Fibroblast of peridontal ligament (primary cell): ENCODE results near the gene DCLK2.

Experiments used
- DNase-seq: peaks from one replicate; pipeline ENCODE4 v3.0.0-alpha.2; 2010; ENCODE audit errors: extremely low read depth

DCLK2 gene

DNA sequence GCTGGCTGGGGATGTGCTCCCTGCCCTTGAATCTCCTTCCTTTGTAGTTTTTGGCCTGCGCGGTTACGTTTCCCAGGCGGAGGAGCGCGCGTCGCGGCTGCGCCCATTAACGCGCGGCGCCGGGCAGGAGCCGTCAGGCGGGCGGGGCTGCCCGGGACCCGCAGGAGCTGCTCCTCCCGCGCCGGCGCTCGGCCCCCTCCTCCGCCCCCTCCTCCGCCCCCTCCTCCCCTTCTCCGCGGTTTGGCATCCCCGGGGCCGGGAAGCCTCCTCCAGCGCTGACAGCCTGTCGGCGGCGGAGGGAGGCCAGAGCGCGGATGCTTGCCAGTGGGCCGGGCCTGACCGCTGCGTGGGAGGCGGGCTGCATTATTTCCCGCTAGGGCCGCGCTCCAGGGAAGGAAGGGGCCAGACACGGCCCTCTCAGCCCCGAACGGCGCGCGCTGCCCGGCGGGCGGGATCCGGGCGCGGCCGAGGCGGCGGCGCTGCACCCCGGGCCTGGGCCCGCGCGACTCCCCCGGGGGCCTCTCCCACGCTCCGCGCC lies at the start of gene DCLK2:
DCLK2 (plus strand) TSS at position 405 of the 538 bp plus-strand sequence. CDS start 583 bp downstream, outside the sequence.
- DNase-seq, result peak; percentile 85

DNA sequence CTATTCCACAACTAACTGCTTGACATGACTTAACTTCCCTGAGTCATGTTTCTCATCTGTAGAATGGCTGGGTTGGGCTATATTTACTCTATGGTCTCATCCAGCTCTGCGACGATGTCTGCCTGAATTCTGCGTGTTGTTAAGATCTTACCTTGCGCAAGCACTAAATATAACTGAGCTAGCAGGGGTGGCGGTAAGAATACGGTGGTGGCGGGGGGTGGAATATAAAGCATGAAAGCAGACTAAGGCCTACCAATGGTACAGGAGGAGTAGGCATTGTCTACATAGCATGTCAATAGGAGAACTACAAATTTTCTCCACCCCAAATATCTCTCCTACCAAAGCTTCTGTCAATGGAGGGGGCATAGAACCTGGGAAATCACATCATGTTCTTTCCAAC lies 45.7 kb upstream of the DCLK2 start:
- DNase-seq, result no peak

DNA sequence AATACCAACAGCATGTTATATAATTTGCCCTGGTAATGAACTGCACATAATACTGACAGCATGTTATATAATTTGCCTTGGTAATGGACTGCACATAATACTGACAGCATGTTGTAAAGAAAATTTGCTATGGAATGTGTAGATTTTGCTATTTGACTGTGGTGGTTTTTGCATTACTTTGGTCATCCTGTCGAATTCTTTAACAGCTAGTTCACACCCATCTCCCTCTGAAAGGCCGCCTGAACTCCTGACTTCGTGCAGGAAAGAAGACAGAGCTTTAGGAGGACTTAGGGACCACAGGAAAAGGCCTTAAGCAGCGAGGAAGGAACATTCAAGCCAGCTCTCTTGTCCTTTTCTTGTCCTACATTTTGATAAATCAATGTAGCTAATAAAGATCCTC lies 45.2 kb upstream of the DCLK2 start:
- DNase-seq, result no peak

DNA sequence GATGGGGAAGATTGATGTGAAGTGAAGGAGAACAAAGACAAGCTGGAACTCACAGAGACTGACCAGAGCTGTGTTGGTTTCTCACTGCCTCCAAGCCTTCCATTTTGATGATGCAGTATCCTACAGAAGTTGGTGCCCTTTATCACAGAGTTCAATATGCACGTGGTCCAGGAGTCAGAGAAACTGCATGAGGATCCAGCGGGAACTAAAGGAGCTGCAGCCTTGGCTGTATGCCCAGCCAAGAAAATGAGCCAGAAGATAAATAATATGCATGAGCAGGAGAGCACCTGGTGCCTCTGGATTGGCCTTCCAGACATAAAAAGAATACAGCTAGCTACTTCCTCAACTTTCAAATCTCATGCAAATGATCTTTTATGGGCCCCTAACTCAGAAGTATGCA lies 44.3 kb upstream of the DCLK2 start:
- peak; percentile 34 for DNase-seq

DNA sequence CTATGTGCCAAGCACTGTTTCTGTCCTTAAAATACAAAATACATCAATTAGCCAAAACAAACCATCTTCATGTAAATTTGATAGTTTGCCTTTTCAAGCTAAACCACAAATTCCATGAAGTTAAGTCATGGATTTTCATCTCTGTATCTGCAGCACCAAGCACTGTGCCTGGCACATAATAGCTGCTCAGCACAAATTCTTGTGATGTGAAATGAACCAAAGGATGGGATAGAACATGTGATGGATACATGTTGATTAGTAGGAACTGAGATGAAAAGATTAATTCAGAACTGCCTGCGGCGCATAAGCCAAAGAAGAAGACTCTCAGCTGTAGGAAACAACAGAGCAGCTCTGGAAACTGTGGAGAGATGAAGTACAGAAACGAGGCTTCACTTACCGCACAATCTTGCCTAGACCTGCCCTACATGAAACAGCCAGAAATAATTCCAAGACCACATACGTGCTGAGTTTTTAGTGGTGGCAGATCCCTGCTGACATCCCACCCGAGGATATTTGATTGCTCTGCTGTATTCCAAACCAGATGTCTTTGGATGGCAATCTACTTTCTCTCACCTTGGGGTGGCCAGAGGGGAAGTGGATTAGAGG lies 40.9 kb upstream of the DCLK2 start:
- no peak for DNase-seq

DNA sequence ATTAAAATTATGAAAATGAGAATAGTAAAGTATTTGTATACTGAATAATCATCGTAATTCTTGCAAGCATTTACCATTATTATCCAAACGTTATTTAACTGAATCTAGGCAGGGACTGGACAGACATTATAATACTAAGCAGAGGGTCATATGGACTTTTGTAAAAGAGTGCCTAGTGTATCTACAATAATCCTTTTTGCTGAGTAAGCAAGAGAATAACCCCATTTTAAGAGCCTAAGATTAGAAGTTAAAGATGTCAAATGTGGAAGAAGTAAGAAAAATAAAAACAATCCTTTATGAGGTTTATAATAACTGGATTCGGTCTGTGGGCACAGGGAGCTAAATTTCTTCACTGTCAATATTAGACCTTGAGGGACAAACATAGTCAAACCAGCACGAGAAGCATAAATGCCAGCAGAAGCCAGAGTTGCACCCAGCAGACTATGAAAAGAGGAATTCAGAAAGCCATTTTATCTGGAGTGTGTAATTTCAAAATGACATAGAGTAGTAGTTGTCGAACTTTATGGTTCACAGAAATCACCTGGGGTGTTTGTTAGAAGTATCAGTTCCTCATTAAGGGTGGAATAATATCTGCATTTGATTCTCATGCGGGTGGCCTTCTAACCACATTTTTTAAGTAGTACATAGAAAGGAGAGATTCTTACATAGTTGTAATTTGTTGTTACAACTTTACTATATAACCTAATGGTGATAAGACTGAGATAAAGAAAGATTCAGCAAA lies 39.7 kb upstream of the DCLK2 start:
- DNase-seq, result no peak

DNA sequence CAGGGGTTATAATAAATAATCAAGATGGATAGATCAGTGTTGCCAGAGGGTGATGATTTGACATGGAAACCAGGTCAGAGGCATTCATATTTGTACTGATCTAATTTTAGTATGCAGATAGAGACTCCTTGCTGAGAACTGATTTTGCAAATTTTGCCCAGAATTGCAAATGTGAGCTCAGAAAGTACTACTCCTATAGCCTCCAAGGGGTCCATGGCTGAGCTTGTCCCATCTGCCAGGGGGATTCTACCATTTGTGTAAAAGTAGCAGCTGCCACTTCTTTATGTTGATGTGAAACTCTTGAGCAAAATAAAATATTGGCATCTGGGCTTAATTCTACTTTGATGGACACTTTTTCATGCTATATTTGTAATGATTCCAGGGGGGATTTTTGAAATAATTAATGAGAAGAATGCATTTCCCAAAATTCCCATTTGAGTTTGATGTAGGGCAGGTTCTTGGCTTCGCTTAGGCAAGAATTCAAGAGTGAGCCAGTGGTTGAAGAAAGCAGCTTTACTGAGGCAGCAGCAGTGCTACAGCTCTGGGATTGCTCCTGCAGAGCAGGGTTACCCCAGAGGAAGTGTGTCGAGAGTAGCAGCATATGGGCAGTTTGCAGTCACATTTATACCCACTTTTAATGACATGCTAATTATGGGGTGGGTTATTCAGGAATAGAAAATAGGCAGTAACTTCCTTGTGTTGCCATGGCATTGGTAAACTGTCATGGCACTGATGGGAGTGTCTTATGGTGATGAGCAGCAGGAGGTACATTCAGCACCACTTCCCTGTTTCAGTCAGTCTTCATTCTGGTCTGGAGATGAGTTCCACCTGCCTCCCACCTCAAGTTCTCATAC lies 38.7 kb upstream of the DCLK2 start:
- DNase-seq, result no peak

DNA sequence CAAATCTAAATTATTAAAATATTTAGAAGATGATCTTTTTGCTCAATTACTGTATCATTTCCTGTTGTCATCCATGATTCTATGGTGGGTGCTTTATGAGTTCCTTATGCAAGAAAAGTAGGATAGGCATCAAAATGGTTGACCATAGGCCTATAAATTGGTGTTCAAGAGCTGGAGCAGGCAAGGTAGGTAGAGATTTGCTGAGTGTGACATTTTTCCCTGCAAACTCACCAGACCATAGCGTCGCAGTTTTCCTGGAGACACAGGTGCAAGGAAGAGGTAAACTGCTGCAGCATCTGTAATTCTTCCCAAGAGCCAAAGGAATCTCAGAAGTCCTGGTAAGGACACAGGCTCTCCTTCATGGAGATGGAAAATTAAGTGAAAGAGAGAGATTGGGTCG lies 33.7 kb upstream of the DCLK2 start:
- no peak for DNase-seq

DNA sequence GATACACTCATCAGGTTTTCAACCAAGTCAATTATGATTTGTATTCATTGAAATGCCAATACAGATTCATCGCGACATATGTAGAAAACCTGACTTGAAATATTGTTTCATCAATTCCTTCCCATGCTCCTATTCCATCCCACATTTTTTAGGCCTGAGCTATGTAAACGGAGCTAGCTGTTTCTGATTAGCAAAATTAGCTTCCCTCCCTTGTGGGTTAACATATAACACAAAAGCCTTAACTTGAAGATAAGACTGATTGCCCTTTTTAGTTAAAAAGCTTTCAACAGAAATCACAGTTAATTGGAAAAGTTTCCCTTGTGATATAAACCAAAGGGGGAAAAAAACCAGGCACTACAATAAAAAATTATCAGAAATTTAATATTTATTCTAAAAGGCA lies 32.8 kb upstream of the DCLK2 start:
- peak; percentile 74 for DNase-seq

DNA sequence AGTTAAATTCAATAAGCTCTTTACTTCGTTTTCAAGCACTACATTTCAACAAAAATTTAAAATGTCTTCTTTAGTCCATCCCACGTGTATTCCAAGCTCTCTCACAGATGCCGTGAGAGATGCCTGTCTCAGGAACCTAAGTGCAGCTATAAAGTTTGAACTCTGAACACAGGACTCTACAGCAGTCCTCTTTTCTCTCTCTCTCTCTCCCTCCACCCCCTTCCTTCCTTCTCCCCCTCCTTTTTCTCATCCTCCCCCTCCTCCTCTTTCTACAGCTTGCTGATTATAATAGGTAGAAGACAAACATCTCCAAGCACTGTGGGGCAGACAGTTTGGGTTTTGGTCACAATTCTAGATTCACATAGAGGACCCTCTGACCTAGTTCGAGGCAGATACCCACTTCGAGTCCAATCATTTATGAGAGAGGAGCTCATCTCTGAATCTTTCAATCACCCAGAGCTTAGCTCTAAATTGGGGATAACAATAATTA lies 31.5 kb upstream of the DCLK2 start:
- no peak for DNase-seq

DNA sequence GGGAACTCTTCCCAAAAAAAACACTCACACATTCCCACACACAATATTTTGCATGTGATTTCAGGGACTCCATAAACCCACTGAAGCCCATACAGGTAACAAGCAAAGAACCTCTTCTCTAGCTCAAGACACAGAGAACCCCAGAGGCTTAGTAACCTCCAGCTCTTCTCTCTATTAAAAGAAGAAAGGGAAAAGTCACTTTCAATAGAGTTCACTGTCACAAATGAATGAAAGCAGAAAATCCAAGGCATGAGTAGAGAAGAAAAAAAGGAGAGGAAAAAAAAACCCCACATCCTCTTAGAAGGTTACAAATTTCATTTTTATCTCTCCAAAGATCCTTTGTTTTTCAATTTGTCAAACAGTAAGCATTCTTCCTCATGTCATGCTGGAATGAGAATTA lies 30.7 kb upstream of the DCLK2 start:
- DNase-seq, result no peak

DNA sequence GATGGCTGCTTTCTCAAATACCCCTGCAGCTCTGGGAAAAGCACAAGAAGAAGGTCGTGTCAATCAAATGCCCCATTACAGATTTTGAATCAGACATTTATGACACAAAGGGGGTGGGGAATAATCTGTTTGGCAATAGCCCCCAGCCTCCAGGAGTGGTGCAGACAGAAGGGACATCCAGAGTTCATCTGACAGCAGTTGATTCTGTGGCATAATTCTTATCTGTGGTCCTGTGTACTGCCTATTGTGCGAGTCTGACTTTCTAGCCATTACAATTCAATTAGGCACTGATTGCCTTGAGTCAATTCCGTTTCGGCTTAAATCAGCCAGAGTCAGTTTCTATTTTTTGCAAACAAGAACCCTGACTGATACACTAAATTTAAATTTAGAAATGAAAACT lies 28.6 kb upstream of the DCLK2 start:
- no peak for DNase-seq

DNA sequence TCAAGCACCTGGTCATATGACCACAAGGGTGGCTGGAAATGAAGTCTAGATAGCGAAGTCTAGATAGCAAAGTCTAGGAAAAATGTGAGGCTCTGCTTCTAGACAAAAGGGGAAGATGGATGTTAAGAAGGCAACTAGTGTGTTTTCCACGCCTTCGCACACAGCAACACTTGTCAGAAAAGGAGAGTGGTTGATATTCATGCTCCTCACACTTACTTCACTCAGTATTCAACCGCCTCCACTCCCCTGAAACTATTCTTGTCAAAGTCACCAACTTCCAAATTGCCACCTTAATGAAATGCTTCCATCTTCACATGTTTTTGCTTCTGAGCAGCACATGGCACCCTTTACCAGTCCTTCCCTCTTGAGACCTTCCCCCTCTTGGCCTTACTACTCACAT lies 27.7 kb upstream of the DCLK2 start:
- no peak for DNase-seq

DNA sequence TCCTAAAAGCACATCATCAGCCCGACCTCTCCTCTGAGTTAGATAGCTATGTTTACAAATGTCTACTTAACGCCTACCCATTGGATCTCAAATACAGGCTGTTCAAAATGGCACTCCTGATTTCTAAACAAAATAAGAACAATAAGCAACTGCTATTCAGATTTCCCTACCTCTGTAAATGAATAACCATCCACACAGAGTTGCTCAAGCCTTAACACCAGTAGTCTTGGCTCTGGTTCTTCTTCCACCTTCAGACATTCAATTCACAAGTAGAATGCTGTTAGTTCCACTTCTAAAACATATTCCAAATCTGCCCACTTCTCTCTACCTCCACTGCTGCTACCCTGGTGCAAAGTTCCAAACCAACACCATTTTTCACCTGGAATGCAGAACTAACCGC lies 27.1 kb upstream of the DCLK2 start:
- no peak for DNase-seq

DNA sequence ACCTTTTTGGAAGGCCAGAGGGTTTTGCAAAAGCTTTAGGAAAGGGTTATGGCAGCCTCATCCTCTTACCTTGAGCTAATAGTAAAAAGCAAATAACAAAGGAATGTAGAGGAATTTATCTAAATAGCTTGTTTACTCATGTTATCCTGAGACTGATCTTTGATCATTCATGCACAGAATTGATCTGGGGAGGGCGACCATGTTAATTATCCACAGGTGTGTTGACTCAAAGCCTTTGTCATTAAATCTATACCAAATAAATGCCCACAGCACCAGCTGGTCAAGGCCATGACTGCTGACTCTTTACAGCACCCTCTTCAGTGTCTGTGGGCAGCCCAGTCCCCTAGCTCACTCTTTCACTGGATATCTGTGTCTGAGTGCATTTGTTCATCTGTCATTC lies 22.8 kb upstream of the DCLK2 start:
- no peak for DNase-seq

DNA sequence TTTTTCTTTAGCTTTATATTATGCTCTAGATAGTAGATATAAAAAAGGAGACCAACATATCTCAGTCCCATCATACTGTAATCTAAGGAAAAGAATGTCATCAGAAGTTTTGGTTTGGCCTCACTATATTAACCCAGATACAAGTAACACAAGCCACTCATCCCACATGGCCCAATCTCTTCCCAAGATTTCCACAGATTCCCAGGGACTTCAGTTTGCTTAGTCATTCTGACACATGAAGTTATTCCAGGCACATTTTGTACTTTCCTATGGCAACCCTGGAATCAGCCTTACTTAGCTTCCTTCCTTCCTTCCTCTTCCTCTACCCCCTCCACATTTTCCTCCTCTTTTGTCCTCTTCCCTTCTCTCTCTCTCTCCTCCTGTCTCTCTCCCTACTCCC lies 21.7 kb upstream of the DCLK2 start:
- DNase-seq, result peak; percentile 88

DNA sequence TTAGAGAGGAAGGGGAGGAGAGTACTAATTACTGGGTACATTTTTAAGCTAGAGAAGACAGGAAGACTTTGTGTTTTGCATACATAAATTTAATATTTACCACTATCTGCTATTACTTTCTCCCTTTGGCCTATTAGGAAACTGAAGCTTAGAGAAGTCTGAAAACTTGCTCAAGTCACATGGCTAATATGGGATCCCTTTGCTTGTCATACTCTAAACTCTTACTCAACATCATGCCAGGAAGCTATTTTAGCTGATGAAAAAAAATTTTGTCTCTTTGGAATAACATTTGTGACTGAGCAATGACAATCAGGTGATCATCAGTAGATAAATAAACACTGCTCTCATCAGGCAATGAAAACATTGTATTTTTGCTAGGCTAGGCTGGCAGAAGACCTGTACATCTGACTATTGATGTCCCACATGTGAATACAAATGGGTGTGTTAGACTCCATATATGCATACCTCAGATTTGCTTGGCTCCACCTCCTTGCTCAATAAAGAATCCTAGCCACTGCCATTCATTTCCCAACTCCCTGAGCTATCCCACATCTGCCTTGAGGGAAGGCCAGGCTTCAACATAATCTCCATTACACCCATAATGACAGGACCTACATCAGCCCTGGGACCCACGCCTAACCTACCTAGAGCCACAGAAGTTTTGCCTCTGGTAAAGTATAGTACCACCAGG lies 17.0 kb upstream of the DCLK2 start:
- DNase-seq, result no peak

DNA sequence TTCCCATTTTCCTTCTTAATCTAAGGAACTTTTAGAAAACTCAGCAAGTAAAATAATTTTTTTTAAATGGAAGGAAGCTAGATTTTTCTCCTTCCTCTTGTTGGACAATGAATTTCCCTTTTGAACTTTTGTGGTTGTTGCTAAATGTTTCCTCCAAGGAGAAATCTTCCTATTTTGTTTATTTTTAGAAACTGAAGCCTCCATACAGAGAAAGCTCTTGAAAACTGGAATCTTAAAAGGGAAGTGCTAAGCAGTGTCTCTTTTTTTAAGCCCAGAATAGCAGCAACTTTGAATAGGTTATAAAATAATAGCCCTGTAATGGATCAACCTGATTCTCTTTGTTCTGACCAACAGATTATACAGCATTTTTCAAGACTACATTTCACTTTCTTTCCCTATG lies 15.1 kb upstream of the DCLK2 start:
- DNase-seq, result peak; percentile 58

DNA sequence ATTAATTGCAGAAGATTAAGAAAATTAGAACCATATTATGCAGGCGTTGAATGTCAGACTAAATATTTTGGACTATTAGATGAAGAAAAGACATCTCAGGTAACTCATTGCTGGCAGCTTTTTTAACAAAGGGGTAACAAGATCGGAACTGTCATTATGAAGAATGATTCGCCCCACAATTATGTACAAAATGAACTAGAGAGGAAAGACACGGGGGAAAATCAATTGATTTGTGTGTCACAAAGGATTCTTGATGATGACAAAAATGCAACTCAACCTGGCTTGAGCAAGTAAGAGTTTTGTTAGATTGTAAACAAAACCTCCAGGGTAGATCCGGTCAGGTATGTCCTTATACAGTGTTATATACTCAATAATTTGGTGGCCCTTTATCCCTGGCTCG lies 12.5 kb upstream of the DCLK2 start:
- DNase-seq, result no peak

DNA sequence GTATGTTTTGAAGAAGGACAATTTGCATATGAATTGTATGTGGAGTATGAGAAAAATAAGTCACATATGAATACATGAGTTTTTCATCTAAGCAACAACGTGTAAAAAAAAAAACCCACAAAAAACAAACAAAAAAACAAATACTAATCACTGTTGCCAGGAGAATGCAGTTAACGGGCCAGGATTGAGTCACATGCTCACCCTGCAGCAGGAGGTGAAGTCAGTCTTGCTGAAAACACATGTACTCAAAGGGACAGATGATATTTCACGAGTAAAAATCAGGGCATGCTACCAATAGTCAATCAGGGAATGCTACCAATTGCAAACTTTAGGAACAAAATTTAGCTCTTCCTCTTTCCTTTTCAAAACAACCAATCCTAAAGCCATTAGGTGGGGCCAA lies 10.4 kb upstream of the DCLK2 start:
- DNase-seq, result peak; percentile 37

DNA sequence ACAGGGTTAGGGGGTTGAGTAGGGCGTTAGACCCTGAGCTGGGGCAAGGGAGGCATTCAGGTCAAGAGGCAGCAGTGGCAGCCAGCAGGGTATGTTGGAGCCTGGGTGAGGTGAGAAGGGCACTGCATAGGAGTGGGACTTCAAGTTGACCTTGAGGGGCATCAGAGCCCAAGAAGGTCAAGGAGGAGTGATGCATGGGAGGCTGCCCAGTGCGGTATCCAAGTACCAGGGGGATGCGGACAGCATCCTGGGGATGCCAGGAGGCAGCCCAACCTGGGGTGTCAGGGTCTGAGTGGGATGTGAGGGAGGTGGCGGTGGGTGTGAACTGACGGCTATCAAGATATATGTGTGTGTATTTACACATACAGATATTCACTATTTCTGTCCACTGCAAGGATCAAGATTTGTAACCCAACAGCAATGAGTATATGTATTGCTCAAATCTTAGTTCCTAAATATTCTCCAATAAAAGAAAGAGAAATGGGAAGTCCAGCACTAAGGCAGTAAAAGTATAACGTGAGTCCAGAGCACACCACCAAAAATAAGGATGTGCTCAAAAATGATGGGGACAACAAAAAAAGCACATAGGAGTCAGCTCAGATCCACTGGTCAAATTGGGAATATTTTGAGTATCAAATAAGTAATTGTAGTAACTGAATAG lies 9.8 kb upstream of the DCLK2 start:
- DNase-seq, result no peak
